ENCODE results near the gene DCAF5.

Gene DCAF5

GRCh38 chr14:69013943-69014782 is 138.8 kb downstream of the DCAF5 start:
- H3K4me1 ChIP-seq (ENCODE audit: control insufficient read depth, insufficient read depth, low read length, poor library complexity, severe bottlenecking) = no peaks in the 10 kb centered on the region
- DNase-seq = no peak
- H3K27ac ChIP-seq (ENCODE audit: insufficient read depth, low read length, poor library complexity, severe bottlenecking) = no peak overlapping the region
- no peaks in the 10 kb centered on the region for H3K27me3 ChIP-seq (replicated peaks; ENCODE audit: control insufficient read depth, insufficient read depth, low read length, poor library complexity, severe bottlenecking)
- no peaks in the 10 kb centered on the region for H3K9me3 ChIP-seq (ENCODE audit: control insufficient read depth, low read length)
- H3K4me3 ChIP-seq (ENCODE audit: insufficient read depth, low read depth, low read length, poor library complexity, severe bottlenecking) = no peak overlapping the region
- no peaks in the 10 kb centered on the region for H3K36me3 ChIP-seq (ENCODE audit: control insufficient read depth, insufficient read depth, low read length)

GRCh38 chr14:69012256-69012953 is 140.5 kb downstream of the DCAF5 start:
- no peak overlapping the region for H3K4me3 ChIP-seq (ENCODE audit: insufficient read depth, low read depth, low read length, poor library complexity, severe bottlenecking)
- H3K36me3 ChIP-seq (ENCODE audit: control insufficient read depth, insufficient read depth, low read length) = no peaks in the 10 kb centered on the region
- no peaks in the 10 kb centered on the region for H3K9me3 ChIP-seq (ENCODE audit: control insufficient read depth, low read length)
- no peak overlapping the region for H3K27ac ChIP-seq (ENCODE audit: insufficient read depth, low read length, poor library complexity, severe bottlenecking)
- no peaks in the 10 kb centered on the region for H3K4me1 ChIP-seq (ENCODE audit: control insufficient read depth, insufficient read depth, low read length, poor library complexity, severe bottlenecking)
- DNase-seq = no peak
- no peaks in the 10 kb centered on the region for H3K27me3 ChIP-seq (replicated peaks; ENCODE audit: control insufficient read depth, insufficient read depth, low read length, poor library complexity, severe bottlenecking)

- H3K9me3 ChIP-seq (ENCODE audit: control insufficient read depth, low read length) = no peaks in the 10 kb centered on the region
- no peak overlapping the region for H3K4me3 ChIP-seq (ENCODE audit: insufficient read depth, low read depth, low read length, poor library complexity, severe bottlenecking)
- H3K36me3 ChIP-seq (ENCODE audit: control insufficient read depth, insufficient read depth, low read length) = no peaks in the 10 kb centered on the region
- H3K27ac ChIP-seq (ENCODE audit: insufficient read depth, low read length, poor library complexity, severe bottlenecking) = no peak overlapping the region
- DNase-seq = no peak
- H3K27me3 ChIP-seq (replicated peaks; ENCODE audit: control insufficient read depth, insufficient read depth, low read length, poor library complexity, severe bottlenecking) = no peaks in the 10 kb centered on the region
- no peaks in the 10 kb centered on the region for H3K4me1 ChIP-seq (ENCODE audit: control insufficient read depth, insufficient read depth, low read length, poor library complexity, severe bottlenecking)
These were observed 142.3 kb downstream of the DCAF5 start for GRCh38 chr14:69010648-69011047.

GRCh38 chr14:69008421-69008884 is 144.5 kb downstream of the DCAF5 start:
- Histone ChIP-seq H3K36me3 (ENCODE audit: control insufficient read depth, insufficient read depth, low read length) (no peaks in the 10 kb centered on the region), H3K27ac (ENCODE audit: insufficient read depth, low read length, poor library complexity, severe bottlenecking) (no peak overlapping the region), H3K4me3 (ENCODE audit: insufficient read depth, low read depth, low read length, poor library complexity, severe bottlenecking) (no peak overlapping the region), H3K9me3 (ENCODE audit: control insufficient read depth, low read length) (no peaks in the 10 kb centered on the region), H3K27me3 (replicated peaks; ENCODE audit: control insufficient read depth, insufficient read depth, low read length, poor library complexity, severe bottlenecking) (no peaks in the 10 kb centered on the region), H3K4me1 (ENCODE audit: control insufficient read depth, insufficient read depth, low read length, poor library complexity, severe bottlenecking) (no peaks in the 10 kb centered on the region)
- DNase-seq = no peak

- Histone ChIP-seq H3K27ac (ENCODE audit: insufficient read depth, low read length, poor library complexity, severe bottlenecking) (no peak overlapping the region), H3K4me3 (ENCODE audit: insufficient read depth, low read depth, low read length, poor library complexity, severe bottlenecking) (no peak overlapping the region), H3K36me3 (ENCODE audit: control insufficient read depth, insufficient read depth, low read length) (no peaks in the 10 kb centered on the region), H3K27me3 (replicated peaks; ENCODE audit: control insufficient read depth, insufficient read depth, low read length, poor library complexity, severe bottlenecking) (no peaks in the 10 kb centered on the region), H3K4me1 (ENCODE audit: control insufficient read depth, insufficient read depth, low read length, poor library complexity, severe bottlenecking) (no peaks in the 10 kb centered on the region), H3K9me3 (ENCODE audit: control insufficient read depth, low read length) (no peaks in the 10 kb centered on the region)
- no peak for DNase-seq
These were observed 146.6 kb downstream of the DCAF5 start for GRCh38 chr14:69006346-69006745.

- Histone ChIP-seq H3K36me3 (ENCODE audit: control insufficient read depth, insufficient read depth, low read length) (no peaks in the 10 kb centered on the region), H3K9me3 (ENCODE audit: control insufficient read depth, low read length) (no peaks in the 10 kb centered on the region), H3K27ac (ENCODE audit: insufficient read depth, low read length, poor library complexity, severe bottlenecking) (no peak overlapping the region), H3K4me3 (ENCODE audit: insufficient read depth, low read depth, low read length, poor library complexity, severe bottlenecking) (no peak overlapping the region), H3K27me3 (replicated peaks; ENCODE audit: control insufficient read depth, insufficient read depth, low read length, poor library complexity, severe bottlenecking) (no peaks in the 10 kb centered on the region), H3K4me1 (ENCODE audit: control insufficient read depth, insufficient read depth, low read length, poor library complexity, severe bottlenecking) (no peaks in the 10 kb centered on the region)
- no peak for DNase-seq
These were observed 147.3 kb downstream of the DCAF5 start for GRCh38 chr14:69005432-69006148.

GRCh38 chr14:69004731-69005431 is 148.0 kb downstream of the DCAF5 start:
- H3K9me3 ChIP-seq (ENCODE audit: control insufficient read depth, low read length) = no peaks in the 10 kb centered on the region
- DNase-seq = no peak
- no peak overlapping the region for H3K27ac ChIP-seq (ENCODE audit: insufficient read depth, low read length, poor library complexity, severe bottlenecking)
- H3K4me3 ChIP-seq (ENCODE audit: insufficient read depth, low read depth, low read length, poor library complexity, severe bottlenecking) = no peak overlapping the region
- no peaks in the 10 kb centered on the region for H3K27me3 ChIP-seq (replicated peaks; ENCODE audit: control insufficient read depth, insufficient read depth, low read length, poor library complexity, severe bottlenecking)
- H3K36me3 ChIP-seq (ENCODE audit: control insufficient read depth, insufficient read depth, low read length) = no peaks in the 10 kb centered on the region
- no peaks in the 10 kb centered on the region for H3K4me1 ChIP-seq (ENCODE audit: control insufficient read depth, insufficient read depth, low read length, poor library complexity, severe bottlenecking)

GRCh38 chr14:69003626-69004025 is 149.3 kb downstream of the DCAF5 start:
- no peak for DNase-seq
- Histone ChIP-seq H3K27me3 (replicated peaks; ENCODE audit: control insufficient read depth, insufficient read depth, low read length, poor library complexity, severe bottlenecking) (no peaks in the 10 kb centered on the region), H3K4me3 (ENCODE audit: insufficient read depth, low read depth, low read length, poor library complexity, severe bottlenecking) (no peak overlapping the region), H3K9me3 (ENCODE audit: control insufficient read depth, low read length) (no peaks in the 10 kb centered on the region), H3K4me1 (ENCODE audit: control insufficient read depth, insufficient read depth, low read length, poor library complexity, severe bottlenecking) (no peaks in the 10 kb centered on the region), H3K36me3 (ENCODE audit: control insufficient read depth, insufficient read depth, low read length) (no peaks in the 10 kb centered on the region), H3K27ac (ENCODE audit: insufficient read depth, low read length, poor library complexity, severe bottlenecking) (no peak overlapping the region)

- H3K36me3 ChIP-seq (ENCODE audit: control insufficient read depth, insufficient read depth, low read length) = no peaks in the 10 kb centered on the region
- H3K27ac ChIP-seq (ENCODE audit: insufficient read depth, low read length, poor library complexity, severe bottlenecking) = no peak overlapping the region
- H3K27me3 ChIP-seq (replicated peaks; ENCODE audit: control insufficient read depth, insufficient read depth, low read length, poor library complexity, severe bottlenecking) = no peaks in the 10 kb centered on the region
- DNase-seq = no peak
- H3K9me3 ChIP-seq (ENCODE audit: control insufficient read depth, low read length) = no peaks in the 10 kb centered on the region
- no peak overlapping the region for H3K4me3 ChIP-seq (ENCODE audit: insufficient read depth, low read depth, low read length, poor library complexity, severe bottlenecking)
- H3K4me1 ChIP-seq (ENCODE audit: control insufficient read depth, insufficient read depth, low read length, poor library complexity, severe bottlenecking) = no peaks in the 10 kb centered on the region
These were observed 150.8 kb downstream of the DCAF5 start for GRCh38 chr14:69002069-69002468.

All from effector memory CD4-positive, alpha-beta T cell (primary cell).